GM03348 (cell line): Measurements from ENCODE around the gene AANAT.

Source experiments
- DNase-seq: peaks from one replicate; pipeline ENCODE4 v3.0.0; 2012; ENCODE audit warnings: low spot score

The AANAT gene

GRCh38 chr17:76490112-76490710 lies 22.8 kb downstream of the AANAT start:
- DNase-seq, result no peak

GRCh38 chr17:76491271-76492122 lies 24.1 kb downstream of the AANAT start:
- DNase-seq, result no peak

- DNase-seq, result no peak
These were observed 25.0 kb downstream of the AANAT start for GRCh38 chr17:76492123-76492988.

- DNase-seq, result peak; percentile 34
These were observed 25.6 kb downstream of the AANAT start for GRCh38 chr17:76492989-76493501.

- DNase-seq, result no peak
These were observed 26.2 kb downstream of the AANAT start for GRCh38 chr17:76493505-76494167.

DNA sequence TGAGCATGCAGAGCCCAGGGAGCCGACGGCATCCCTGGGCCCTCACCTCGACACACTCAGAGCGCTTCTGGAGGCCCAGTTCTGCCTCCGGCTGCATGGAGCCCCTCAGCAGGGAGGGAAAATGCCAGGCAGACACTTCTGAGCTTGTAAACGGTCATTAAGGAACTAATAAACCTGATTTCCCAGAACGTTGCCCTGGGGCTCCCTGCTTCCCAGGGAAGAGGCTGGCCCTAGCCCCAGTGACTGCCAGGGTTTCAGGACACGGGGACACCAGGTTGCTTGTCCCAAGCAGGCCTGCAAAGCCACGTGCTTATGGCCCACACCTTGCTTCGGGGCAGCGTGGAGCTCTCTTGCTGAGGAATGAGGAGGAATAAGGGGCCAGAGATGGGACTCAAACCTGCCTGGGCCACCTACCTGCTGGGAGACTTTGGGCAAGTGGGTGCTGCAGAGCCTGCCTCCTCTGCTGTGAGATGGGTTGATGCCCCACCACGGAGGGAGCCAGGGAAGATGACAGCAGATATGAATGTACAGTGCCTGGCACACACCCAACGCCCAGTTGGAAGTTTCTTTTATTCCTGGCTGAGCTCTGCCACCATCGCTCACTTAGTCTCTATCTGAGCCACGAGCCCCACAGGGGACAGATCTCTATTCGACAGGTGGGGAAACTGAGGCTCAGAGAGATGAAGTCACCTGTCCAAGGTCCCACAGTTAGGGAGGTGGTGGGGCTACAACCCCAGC lies 28.4 kb downstream of the AANAT start:
- DNase-seq, result no peak

DNA sequence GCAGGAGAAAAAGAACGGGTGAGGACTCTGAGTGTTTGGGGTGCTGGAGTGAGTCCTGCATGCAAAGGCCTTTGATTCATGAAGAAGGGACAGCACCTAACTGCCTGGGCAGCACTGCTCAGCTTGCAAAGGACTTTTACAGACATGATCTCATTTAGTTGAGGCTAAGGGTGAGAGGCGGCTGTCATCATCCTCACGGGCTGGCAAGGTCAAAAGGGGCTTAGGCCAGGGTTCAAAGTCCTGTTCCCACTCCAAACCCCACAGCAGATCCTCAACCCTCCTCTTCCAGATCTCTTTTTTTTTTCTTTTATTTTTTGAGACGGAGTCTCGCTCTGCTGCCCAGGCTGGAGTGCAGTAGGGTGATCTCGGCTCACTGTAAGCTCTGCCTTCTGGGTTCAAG lies 29.1 kb downstream of the AANAT start:
- DNase-seq, result no peak

DNA sequence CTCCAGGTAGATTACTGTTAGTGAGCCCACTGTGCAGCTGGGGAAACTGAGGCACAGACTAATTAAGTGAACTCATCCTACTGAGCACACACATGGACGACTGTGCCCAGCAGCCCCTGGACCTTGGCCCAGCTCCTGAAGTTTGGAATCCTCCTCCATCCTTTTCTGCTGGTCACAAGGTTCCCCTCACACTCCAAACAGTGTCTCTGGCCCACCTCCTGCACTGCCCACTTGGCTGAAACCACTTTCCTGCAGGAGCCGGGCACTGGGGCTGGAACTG lies 30.2 kb downstream of the AANAT start:
- DNase-seq, result no peak

GRCh38 chr17:76497979-76498875 lies 30.8 kb downstream of the AANAT start:
- peak; percentile 90 for DNase-seq

DNA sequence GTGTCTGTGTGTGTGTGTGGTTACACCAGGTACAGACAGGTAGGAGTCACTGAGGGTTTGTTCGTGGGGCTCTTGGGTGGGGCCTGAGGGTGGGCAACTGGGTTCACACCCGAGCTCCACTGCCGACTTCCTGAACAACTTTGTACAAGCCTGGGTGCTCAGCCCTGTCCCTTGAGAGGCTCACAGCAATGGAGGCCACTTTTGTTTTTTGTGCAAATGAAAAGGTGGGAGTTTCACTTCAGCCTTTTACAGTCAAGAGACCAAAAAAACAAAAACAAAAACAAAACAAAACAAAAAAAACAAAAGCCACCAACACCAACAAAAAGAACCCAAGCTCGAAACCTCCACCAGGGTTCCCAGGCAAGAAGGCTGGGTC lies 31.5 kb downstream of the AANAT start:
- no peak for DNase-seq

DNA sequence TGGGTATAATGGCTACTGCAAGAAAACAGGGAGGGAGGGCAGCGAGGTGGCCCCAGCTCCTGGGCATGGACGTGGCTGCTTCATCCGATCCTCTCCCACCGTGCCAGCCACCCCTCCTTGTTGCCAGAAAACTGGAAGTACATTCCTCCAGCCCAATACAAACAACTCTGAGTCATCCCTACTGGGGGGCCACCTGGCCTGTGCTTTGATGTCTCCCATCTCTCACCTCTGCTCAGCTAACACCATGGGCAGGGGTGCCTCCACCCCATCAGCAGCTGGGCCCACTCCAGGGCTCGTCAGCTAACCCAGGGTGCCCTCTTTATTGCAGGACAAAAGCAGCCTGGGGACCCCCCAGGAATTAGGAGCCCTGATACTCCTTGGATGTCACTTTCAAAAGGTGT lies 31.9 kb downstream of the AANAT start:
- DNase-seq, result no peak

DNA sequence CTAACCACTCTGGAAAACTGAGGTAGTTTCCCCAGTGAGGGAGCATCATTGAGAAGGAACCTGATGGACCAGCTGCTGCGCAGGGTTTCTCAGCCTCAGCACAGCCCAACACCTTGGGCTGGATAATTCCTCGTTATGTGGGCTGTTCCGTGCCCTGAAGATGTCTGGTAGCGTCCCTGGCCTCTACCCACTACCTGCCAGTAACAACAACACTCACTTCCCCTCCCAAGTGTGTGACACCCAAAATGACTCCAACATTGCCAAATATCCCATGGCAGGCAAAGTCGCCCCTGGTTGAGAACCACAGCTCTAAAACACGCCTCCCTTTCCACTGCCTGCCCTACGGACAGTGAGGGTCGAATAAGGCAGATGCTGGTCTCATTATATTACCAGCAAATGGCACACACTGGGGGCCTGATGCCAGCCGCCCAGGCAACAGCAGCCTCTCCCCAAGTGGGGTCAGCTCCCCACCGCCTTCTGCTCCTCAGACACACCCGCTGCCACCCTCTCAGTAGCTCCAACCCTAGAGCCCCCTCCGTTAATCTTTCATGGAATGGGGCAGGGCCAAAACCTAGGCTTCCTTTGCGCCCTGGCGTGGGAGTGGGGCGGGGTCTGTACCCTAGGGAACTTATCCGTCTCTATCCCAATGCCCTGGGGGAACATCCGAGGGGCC lies 32.8 kb downstream of the AANAT start:
- no peak for DNase-seq

- no peak for DNase-seq
These were observed 33.3 kb downstream of the AANAT start for GRCh38 chr17:76500747-76501017.

- DNase-seq, result peak; percentile 96
These were observed 33.8 kb downstream of the AANAT start, which contains the start of gene RHBDF2 for GRCh38 chr17:76501018-76501826. TSS of gene RHBDF2 (minus strand) at chr17:76501423. CDS start at chr17:76481524, 19,899 bp downstream.

- no peak for DNase-seq
These were observed 34.5 kb downstream of the AANAT start for GRCh38 chr17:76501827-76502307.

- no peak for DNase-seq
These were observed 35.2 kb downstream of the AANAT start for GRCh38 chr17:76502341-76503211.

DNA sequence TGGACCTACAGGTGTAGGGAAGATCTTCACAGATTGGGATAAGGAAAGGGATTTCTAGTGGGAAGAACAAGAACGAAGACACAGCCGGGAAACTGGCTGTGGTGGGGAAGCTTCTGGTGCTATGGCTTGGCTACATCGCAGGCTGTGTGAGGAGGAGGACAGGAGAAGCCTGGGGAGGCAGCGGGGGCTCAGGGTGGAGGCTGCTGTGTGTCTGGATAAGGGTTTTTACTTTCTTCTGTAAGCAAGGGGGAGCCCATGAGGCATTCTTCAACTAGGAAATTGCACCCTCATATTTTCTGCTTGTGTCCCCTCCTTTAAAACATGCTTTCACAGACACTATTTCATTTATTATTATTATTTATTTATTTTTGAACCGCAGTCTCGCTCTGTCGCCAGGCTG lies 36.7 kb downstream of the AANAT start:
- DNase-seq, result no peak
